HG02571 (cell line): ENCODE data around the gene DOCK10.

Source experiments
- ATAC-seq: cut with Tn5 transposase; IDR thresholded peaks from one replicate; pipeline ENCODE4 v1.9.1; 2021; ENCODE audit warnings: mild to moderate bottlenecking, moderate library complexity; ENCODE audit not compliant: unreplicated experiment

DOCK10 gene

DNA sequence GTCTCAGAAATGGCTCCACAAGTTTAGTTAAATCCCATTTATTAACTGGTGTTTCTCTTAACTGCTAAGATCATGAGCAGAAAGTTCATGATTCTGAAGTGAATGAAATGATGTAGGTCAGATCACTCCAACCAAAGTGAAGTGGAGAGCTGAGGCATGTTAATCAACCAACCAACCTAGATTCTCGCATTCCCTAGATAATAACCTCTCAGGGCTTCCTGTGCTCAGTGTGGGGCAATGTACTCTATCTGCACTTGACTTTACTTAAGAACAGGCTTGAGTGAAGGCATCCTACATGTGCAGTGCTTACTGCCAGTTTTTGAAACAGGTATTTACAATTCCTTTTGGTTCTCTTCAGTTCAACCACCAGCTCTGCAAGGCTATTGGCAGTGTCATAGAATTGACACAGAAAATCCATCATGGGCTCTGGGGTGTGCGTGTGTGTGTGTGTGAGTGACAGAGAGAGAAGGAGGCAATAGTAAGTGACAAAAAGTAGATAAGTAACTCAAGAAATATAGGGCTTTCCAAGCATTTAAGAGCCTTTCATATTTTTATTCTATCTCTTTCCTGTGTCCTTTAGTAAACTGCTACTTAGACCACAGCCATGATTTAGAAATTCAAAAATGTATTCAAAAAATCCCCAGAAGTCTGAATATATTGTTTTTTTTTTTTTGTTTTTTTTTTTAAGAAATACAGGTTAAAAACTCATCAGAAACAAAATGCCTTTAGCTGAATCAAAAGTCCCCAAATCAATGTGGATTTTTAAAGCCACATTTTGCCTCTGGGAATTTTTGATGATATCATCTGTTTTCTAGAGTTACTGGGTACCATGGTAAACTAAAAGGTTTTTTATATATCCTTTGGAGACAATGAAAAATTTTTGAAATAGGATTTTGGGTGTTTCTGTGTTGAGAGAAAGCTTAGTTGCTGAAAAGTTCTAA, 28.6 kb downstream of the DOCK10 start:
- no peak for ATAC-seq

DNA sequence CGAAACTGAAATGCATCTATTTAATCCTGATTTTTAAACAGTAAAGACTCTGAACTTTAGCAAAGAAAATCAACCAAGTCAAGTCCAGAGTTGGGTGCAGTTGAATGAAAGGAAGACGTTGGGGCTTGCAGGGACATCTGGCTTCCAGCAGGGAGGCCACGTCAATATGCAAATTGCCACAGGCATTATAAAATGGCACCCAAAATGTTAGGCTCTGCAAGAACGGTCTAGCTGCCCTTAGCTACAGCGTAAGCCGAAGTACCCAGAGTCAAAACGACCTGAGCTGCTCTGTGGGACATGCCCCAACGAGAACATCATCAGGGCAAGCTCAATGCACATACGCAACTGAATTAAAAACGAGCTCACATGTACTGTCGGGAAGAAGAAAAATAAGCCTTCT, 30.7 kb downstream of the DOCK10 start:
- no peak for ATAC-seq

GRCh38 chr2:225010804-225011203, 31.5 kb downstream of the DOCK10 start:
- ATAC-seq, result no peak

DNA sequence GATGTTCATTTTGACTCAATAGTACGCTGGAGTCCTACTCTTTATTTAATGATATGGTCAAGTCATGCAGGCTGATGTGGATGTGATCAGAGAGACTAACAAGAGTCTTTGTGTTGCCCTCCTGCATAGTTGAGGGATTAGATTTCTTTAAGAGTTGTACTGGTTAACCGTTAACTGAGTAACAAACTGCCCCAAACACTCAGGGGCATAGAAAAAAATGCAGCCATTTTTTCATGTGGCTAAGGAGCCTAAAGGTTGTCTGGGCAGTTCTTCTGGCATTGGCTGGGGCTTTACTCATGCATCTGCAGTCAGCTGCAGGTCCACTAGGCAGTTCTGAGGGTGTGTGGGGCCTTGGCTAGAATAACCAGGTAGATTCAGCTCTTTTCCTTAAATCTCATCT, 32.5 kb downstream of the DOCK10 start:
- no peak for ATAC-seq

DNA sequence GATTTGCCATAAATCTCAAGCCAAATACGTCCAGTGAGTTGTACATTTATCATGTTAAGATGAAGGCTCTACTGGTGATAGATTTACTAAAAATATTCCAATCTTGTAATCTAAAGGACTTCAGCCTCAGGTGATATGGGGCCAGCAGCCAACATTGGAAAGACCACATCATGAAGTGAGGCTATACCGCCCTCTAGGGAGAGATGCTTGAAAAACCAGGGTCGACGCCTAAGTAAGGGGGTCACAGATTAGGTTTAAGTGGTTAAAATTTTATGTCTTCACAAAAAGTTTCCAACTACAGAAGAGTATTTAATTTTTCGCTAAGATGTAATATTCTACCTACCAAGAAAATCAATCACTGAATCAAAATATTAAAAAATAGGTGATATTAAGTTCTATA, 33.3 kb downstream of the DOCK10 start:
- no peak for ATAC-seq

DNA sequence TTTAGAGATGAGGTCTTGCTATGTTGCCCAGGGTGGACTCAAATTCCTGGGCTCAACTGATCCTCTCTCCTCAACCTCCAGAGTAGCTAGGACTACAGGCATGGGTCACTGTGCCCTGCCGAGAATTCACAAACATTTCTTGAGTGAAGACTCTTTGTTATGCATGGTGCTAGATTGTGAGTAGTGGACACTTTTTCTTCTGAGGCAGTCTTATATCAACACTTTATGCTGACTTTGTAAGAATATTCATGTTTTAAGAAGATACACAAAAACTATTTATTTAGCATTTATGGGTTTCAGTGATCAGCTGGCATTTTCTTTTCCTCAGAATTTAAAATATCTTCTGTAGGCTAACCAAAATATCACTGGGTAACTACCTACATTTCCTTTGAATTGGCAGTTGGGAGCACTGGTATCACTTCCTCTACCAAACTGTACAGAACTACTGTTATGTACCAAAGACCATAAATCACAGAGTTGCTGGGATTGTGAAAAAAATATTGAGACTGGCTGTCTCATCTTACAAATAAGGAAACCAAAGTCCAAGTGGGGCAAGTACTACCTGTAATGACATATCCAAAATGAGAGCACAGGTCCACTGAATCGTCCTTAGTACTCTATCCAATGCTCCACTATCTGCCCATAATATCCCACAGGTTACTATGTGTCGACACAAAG, 34.0 kb downstream of the DOCK10 start:
- ATAC-seq, result no peak

DNA sequence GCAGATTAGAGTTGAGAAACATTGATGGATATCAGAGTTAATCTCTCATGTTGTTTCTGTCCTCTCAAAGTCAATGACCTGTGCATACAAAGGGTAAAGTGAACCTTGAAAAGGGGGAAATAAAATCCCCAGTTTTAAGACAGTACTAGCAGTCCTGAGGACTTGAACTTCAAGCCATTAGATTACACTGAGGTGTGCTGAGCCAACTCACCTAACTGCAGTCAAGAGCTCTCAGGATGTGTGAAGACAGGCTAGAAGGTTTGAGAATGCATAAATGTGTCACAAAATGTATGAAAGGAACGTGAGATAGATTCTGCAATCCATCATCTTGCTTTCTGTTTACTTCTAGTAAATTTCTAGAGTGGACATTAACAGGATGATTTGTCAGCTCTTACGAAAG, 35.5 kb downstream of the DOCK10 start:
- ATAC-seq, result no peak

- ATAC-seq, result no peak
Observed at GRCh38 chr2:225004597-225004996, 37.7 kb downstream of the DOCK10 start.

GRCh38 chr2:225002656-225003045, 39.6 kb downstream of the DOCK10 start:
- peak; percentile 94 for ATAC-seq

GRCh38 chr2:225002039-225002655, 40.1 kb downstream of the DOCK10 start:
- peak; percentile 66 for ATAC-seq

DNA sequence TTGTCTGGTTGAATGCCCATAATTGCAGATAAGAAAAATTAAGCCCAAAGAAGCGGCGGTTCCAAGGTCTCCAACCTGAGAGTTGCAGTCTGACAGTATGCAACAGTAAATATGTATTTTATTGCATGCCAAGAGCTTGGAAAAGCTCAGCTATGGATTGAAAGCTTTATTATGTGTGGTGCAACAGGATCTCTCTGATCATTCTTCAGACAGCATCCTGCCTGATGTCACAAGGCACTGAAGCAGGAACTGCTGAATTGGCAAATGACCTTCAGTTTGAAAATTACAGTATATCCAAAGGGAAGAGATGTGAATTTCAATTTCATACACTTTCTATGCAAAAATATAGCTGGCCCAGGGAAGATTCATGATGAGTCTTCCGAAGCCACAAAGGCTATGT, 42.5 kb downstream of the DOCK10 start:
- no peak for ATAC-seq

GRCh38 chr2:224999321-224999720, 42.9 kb downstream of the DOCK10 start:
- ATAC-seq, result no peak

DNA sequence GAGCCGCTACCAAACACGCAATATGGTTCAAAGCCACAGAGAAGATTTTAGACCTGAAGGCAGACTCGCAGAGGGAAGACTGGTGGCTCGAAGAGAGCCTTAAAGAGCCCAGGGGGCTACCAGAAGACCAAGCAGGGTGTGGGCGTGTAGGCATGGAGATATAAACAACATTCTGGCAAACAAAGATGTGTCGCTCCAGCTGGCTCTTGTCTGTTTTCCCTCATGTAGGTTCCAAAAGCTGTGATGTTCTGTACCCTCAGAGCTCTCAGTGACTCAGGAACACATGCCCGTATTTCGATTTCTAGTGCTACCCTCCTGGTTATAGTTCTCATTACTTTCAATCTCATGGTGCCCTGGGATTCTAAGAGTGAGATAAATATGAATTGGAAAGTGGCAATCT, 44.5 kb downstream of the DOCK10 start:
- ATAC-seq, result no peak

GRCh38 chr2:224995419-224995818, 46.8 kb downstream of the DOCK10 start:
- ATAC-seq, result no peak

GRCh38 chr2:224994242-224994823, 47.9 kb downstream of the DOCK10 start:
- ATAC-seq, result no peak

DNA sequence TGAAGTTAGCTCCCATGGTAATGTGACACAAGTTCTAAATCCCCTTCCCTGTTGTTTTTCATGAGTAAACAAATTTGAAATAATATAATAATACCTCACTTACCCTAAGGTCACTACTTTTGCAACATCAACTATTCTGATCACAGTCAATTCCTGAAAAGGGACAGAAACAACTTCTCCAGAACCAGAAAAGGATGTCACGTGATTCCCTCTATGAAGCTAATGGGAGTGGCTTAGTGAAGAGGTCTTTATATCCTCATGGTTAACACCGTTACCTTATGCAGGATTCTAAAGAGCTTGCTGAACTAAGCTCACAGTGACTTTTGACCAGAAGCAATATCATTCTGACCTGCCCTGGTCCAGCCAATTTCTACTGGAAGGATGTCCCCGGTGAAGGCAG, 51.6 kb downstream of the DOCK10 start:
- ATAC-seq, result no peak

DNA sequence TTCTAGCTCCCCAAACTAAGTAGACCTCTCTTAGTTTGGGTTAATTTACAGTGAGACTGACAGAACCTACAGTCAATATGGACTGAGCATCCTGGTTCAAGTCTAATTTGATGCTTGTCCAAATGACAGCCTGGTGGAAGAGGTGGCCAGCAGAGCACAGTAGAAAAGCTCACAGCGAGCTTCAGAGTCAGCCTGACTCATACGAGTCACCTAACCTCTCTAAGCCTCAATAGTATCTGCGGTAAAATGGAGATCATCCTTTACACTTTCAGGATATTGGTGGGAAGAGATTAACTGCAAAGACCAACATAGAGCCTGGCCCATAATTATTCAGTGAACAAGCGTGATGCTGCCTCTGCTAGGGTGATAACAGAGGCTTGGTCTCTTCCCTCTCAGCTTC, 54.5 kb downstream of the DOCK10 start:
- no peak for ATAC-seq

- no peak for ATAC-seq
Observed at GRCh38 chr2:224986477-224986876, 55.8 kb downstream of the DOCK10 start.

DNA sequence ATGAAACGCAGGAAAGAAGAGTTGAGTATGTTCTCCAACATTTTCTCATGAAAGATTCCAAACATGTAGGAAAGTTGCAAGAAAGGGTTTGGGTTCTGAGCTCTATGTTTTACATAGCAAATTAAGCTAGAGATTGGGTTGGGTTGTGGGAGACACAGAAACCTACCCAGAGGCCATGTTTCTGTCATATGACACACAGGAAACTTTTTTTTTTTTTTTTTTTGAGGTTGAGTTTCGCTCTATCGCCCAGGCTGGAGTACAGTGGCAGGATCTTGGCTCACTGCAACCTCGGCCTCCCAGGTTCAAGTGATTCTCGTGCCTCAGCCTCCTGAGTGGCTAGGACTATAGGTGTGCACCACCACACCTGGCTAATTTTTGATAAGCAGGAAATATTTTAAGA, 57.6 kb downstream of the DOCK10 start:
- no peak for ATAC-seq

DNA sequence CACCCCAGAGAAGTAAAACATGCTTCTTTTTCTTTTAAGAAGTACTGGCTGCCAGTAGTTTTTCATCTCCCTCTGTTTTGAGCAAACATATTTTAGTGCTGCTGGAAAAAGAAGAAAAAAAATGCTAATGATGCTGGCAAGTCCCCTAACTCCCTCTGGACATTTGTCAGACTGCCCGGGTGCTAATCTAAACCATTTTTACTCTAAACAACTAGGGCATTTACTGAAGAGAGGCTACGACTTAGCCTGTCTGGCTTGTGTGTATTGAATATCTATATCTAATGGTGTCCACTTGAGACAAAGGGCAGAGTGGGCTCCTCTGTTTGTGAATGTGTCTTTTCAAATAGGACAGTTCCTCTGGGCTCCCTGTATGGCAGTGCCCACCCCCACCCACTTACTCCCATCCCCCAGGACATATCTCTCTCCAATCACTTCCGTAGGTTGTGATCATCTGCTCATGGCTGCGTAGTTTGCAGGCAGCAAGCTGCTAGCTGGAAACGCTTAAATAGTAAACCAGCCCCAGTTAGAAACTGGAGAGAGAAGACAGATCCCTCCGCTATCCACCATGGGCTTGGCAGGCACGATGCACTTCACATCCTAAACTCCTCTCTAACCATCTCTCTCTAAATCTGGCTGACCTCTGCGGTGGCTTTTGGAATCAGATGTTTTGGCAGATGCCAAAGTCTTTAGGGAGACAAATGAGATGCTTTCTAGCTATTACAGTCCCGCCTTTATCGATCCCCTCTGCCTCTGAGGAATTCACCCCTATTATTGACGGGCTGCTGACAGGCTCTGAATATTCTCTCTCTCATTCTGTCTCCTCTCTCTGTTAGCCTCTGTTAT, 58.3 kb downstream of the DOCK10 start:
- ATAC-seq, result no peak
